ENCODE data around the gene SLC20A1.

DNA sequence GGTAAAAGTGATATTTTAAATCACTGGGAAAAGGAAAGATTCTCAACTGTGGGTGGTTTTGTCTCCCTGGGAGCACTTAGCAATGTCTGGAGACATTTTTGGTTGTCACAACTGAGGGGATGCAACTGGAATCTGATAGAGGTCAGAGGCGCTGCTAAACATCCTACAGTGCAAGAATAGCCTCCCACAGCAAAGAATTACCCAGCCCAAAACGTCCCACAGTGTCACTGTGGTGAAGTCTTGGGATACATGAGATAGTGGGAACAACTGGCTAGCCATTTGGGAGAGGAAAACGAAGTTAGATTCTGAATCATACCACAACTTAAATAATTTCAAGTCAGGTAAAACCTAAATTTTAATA is 38.7 kb downstream of the SLC20A1 start:
- TF ChIP-seq, protein P1, sequence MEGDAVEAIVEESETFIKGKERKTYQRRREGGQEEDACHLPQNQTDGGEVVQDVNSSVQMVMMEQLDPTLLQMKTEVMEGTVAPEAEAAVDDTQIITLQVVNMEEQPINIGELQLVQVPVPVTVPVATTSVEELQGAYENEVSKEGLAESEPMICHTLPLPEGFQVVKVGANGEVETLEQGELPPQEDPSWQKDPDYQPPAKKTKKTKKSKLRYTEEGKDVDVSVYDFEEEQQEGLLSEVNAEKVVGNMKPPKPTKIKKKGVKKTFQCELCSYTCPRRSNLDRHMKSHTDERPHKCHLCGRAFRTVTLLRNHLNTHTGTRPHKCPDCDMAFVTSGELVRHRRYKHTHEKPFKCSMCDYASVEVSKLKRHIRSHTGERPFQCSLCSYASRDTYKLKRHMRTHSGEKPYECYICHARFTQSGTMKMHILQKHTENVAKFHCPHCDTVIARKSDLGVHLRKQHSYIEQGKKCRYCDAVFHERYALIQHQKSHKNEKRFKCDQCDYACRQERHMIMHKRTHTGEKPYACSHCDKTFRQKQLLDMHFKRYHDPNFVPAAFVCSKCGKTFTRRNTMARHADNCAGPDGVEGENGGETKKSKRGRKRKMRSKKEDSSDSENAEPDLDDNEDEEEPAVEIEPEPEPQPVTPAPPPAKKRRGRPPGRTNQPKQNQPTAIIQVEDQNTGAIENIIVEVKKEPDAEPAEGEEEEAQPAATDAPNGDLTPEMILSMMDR (IDR thresholded peaks at IDR 0.05; ENCODE audit: borderline replicate concordance, extremely low read depth, low read length, poor library complexity, severe bottlenecking), result no peak
- TF ChIP-seq EZH2 (IDR thresholded peaks at IDR 0.05; ENCODE audit: borderline replicate concordance, low read depth, low read length, severe bottlenecking), result no peak

Measured in DND-41 (cell line).